ENCODE data around the gene TTC34. TPM values are rescaled to one million over a fixed set of nuclear protein-coding genes. Genes with fewer than 3 reads are reported as not detected.

The TTC34 gene
- total RNA-seq, 1 experiment from 2014 or later: 0.92 TPM

- Histone ChIP-seq H3K4ac (ENCODE audit: low read depth, low read length) (no peak overlapping the region), H3K27ac (ENCODE audit: insufficient read length, low read depth, low read length) (no peak overlapping the region), H3K4me2 (ENCODE audit: insufficient read depth, insufficient read length, low read length) (no peak overlapping the region), H2AFZ (ENCODE audit: low read length) (no peak overlapping the region), H4K91ac (ENCODE audit: insufficient read length, low read depth, low read length) (no peak overlapping the region), H2BK12ac (ENCODE audit: insufficient read length, low read depth, low read length) (no peak overlapping the region), H3K79me1 (ENCODE audit: insufficient read depth, low read depth, low read length, poor library complexity, severe bottlenecking) (no peaks in the 10 kb centered on the region), H3K14ac (ENCODE audit: insufficient read depth, low read length) (no peak overlapping the region), H2BK15ac (ENCODE audit: low read depth, low read length) (no peak overlapping the region), H2AK5ac (ENCODE audit: insufficient read length, low read length) (no peak overlapping the region), H3K23ac (ENCODE audit: insufficient read length, low read depth, low read length) (no peak overlapping the region), H3K9ac (ENCODE audit: extremely low read depth, insufficient read length, low read length) (no peak overlapping the region), H2BK5ac (ENCODE audit: insufficient read length, low read length) (no peak overlapping the region), H4K20me1 (ENCODE audit: control insufficient read depth, insufficient read depth, insufficient read length) (no peaks in the 10 kb centered on the region), H2BK120ac (ENCODE audit: low read depth, low read length, poor library complexity, severe bottlenecking) (no peak overlapping the region), H2BK20ac (ENCODE audit: low read depth, low read length, poor library complexity, severe bottlenecking) (no peak overlapping the region), H3K18ac (ENCODE audit: insufficient read length, low read depth, low read length) (no peak overlapping the region), H4K8ac (replicated peaks; ENCODE audit: insufficient read length, low read depth, low read length) (no peak overlapping the region), H3K4me1 (ENCODE audit: insufficient read depth, low read length) (no peaks in the 10 kb centered on the region), H3K27me3 (ENCODE audit: insufficient read depth, low read length) (no peaks in the 10 kb centered on the region), H3K9me3 (ENCODE audit: control insufficient read depth, low read depth, low read length) (no peaks in the 10 kb centered on the region), H3K79me2 (ENCODE audit: insufficient read depth, low read length) (no peaks in the 10 kb centered on the region), H3K23me2 (ENCODE audit: insufficient read length, low read depth, low read length, poor library complexity, severe bottlenecking) (no peaks in the 10 kb centered on the region), H3K56ac (ENCODE audit: insufficient read length, low read depth, low read length) (no peak overlapping the region), H3T11ph (ENCODE audit: low read length) (no peak overlapping the region), H4K5ac (ENCODE audit: insufficient read length, low read depth, low read length) (no peak overlapping the region)
- Mint-ChIP-seq H3K36me3 (ENCODE audit: insufficient read depth in 1 of 3, low read depth in 3 of 3) (peaks cover 3 to 12% (median 4%) of the 10 kb centered on the region in 3 experiments; a peak in 6 of 7 replicates), H3K9me3 (peaks cover 6 to 20% of the 10 kb centered on the region in 2 experiments; a peak in 4 of 5 replicates), H3K27me3 (ENCODE audit: low read depth) (peaks cover 9% of the 10 kb centered on the region; the same call in 1 of the 2 replicates), H3K4me3 (no peak overlapping the region), H3K4me1 (no peaks in the 10 kb centered on the region), H3K27ac (no peak overlapping the region)
- no peak for TF ChIP-seq CTCF (conservative IDR thresholded peaks at IDR 0.05)
- DNase-seq: peak; percentile 19
- WGBS (ENCODE audit: extremely low coverage, insufficient read length, low lambda C conversion rate): no CpG with 5 or more reads among the region's 19 CpGs
Observed at GRCh38 chr1:2595261-2595811, 206.2 kb downstream of the TTC34 start.

All from H9 (cell line).